ENCODE data around the gene CSF1R.
"Not testable (repeated sequence)": the region's sequence is repeated elsewhere in the genome, so short reads cannot be mapped to it uniquely, and the experiment has no call there.

CSF1R gene

DNA sequence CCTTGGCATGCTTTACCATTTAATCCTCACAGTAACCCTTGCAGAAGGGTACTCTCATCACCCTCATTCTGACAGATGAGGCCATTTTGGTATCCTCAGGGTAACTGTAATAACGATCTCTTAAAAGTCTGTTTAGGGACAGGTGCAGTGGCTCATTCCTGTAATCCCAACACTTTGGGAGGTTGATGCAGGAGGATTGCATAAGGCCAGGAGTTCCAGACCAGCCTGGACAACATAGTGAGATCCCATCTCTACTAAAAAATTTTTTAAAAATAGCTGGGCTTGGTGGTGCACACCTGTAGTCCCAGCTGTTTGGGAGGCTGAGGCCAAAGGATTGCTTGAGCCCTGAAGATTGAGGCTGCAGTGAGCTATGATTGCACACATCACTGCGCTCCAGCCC is 31.8 kb downstream of the CSF1R start:
- no peak for DNase-seq

DNA sequence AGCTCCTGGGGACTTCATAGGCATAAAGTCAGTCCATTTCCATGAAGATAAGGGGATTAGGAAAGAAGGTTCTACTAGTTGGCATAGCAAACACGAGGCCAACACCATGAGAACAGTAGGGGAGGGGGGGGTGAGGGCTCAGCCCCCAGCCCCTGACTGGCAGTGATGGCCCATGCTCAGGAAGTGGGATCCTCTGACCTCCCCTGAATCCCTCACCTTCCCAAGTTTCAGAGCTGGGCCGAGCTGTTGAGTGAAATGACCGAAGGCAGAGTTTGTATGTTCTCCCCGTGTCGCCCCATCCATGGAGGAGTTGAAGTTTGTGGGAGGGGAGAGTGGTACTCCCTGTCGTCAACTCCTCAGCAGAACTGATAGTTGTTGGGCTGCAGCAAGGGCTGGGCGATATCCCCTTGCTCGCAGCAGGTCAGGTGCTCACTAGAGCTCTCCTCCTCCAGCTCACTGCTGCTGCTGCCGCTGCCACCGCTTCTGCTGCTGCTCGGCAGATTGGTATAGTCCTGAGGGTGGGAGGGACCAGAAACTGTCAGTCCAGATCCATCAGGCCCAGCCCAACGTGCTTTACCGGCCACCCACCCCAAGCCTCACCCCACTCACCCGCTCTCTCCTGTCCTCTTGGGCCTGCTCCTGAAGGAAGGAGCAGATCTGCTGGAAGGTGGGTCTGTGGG is 32.5 kb downstream of the CSF1R start:
- DNase-seq: no peak

GRCh38 chr5:150052956-150053712 is 33.2 kb downstream of the CSF1R start:
- no peak for DNase-seq

GRCh38 chr5:150052226-150052955 is 34.0 kb downstream of the CSF1R start:
- no peak for DNase-seq

- DNase-seq: no peak
Measured at GRCh38 chr5:150051657-150052195, 34.6 kb downstream of the CSF1R start.

DNA sequence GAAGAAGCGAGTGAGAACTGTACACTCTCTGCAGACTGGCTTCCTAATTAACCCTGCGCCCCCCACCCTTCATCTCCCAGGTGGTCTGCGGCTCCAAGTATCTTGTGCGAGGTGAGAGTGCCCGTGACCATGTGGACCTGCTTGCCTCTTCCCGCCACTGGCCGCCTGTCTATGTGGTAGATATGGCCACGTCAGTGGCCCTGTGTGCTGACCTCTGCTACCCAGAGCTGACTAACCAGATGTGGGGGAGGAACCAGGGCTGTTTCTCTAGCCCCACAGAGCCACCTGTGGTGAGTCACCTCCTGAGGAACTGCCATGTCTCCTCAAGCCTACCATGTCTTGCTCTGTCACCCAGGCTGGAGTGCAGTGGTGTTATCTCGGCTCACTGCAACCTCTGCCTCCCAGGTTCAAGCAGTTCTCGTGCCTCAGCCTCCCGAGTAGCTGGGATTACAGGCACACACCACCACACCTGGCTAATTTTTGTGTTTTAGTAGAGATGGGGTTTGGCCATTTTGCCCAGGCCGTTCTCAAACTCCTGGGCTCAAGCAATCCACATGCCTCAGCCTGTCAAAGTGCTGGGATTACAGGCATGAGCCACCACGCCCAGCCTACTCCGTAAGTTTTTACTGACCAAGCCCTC is 36.1 kb downstream of the CSF1R start:
- DNase-seq: not testable (repeated sequence)

GRCh38 chr5:150046031-150046430 is 40.3 kb downstream of the CSF1R start:
- DNase-seq: no peak

- no peak for DNase-seq
Measured at GRCh38 chr5:150045549-150045948, 40.8 kb downstream of the CSF1R start.

GRCh38 chr5:150044712-150045111 is 41.6 kb downstream of the CSF1R start:
- DNase-seq: no peak

- no peak for DNase-seq
Measured at GRCh38 chr5:150044329-150044681, 42.0 kb downstream of the CSF1R start.

- DNase-seq: no peak
Measured at GRCh38 chr5:150043657-150044328, 42.6 kb downstream of the CSF1R start.

- no peak for DNase-seq
Measured at GRCh38 chr5:150042459-150042858, 43.9 kb downstream of the CSF1R start.

DNA sequence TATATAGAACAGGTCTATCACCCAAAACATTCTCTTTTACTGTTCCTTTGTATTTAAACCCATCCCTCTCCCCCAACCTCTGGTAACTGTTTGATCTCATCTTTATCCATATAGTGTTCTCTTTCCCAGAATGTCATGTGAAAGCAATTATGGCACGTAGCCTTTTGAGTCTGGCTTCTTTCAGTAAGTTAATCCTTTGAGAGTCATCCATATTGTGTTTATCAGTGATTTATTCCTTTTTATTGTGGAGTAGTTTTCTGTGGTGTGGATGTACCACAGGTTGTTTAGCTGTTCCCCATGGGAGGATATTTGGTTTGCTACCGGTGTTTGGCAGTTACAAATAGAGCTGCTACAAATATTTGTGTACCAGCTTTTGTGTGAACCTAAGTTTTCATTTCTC is 47.8 kb downstream of the CSF1R start:
- no peak for DNase-seq

GRCh38 chr5:150036513-150036912 is 49.8 kb downstream of the CSF1R start:
- DNase-seq: no peak

- no peak for DNase-seq
Measured at GRCh38 chr5:150035139-150035895, 51.0 kb downstream of the CSF1R start.

GRCh38 chr5:150034662-150035061 is 51.7 kb downstream of the CSF1R start:
- no peak for DNase-seq

- no peak for DNase-seq
Measured at GRCh38 chr5:150033334-150033733, 53.0 kb downstream of the CSF1R start.

GRCh38 chr5:150028047-150028446 is 58.3 kb downstream of the CSF1R start:
- DNase-seq: not testable (repeated sequence)

GRCh38 chr5:150026682-150027172 is 59.6 kb downstream of the CSF1R start:
- DNase-seq: no peak

GRCh38 chr5:150024346-150024984 is 61.9 kb downstream of the CSF1R start:
- DNase-seq: no peak

- no peak for DNase-seq
Measured at GRCh38 chr5:150023136-150023535, 63.2 kb downstream of the CSF1R start.
